HFFc6 (cell line): ENCODE measurements around the gene LRRC19. TPM values are rescaled to one million over a fixed set of nuclear protein-coding genes. Genes with fewer than 3 reads are reported as not detected.

Experiments
- DNase-seq: peaks from one replicate; pipeline ENCODE4 v3.0.0-alpha.2; 2018
- H3K27ac Mint-ChIP-seq: 2 replicates; pipeline ENCODE4 v1.8.0; 2020; ENCODE audit warnings: mild to moderate bottlenecking, mixed read lengths
- H3K27me3 Mint-ChIP-seq: 2 replicates; pipeline ENCODE4 v1.8.0; 2021; ENCODE audit warnings: mild to moderate bottlenecking, moderate library complexity, mixed read lengths; ENCODE audit not compliant: insufficient read depth
- H3K36me3 Mint-ChIP-seq: 2 replicates; pipeline ENCODE4 v1.8.0; 2021; ENCODE audit warnings: low read depth, mixed read lengths
- H3K4me1 Mint-ChIP-seq: 2 replicates; pipeline ENCODE4 v1.8.0; 2020; ENCODE audit warnings: low read depth, mixed read lengths
- H3K4me3 Mint-ChIP-seq: 2 replicates; pipeline ENCODE4 v1.8.0; 2020; ENCODE audit warnings: mild to moderate bottlenecking, moderate library complexity, mixed read lengths
- H3K9me3 Mint-ChIP-seq: 2 replicates; pipeline ENCODE4 v1.8.0; 2020; ENCODE audit warnings: mild to moderate bottlenecking, mixed read lengths
- CTCF ChIP-seq: fragments of 200-600 bp; sonication (generic); IDR thresholded peaks from 2 replicates; pipeline ENCODE4 v1.5.0; 2021; ENCODE audit warnings: antibody characterized with exemption, mild to moderate bottlenecking
- long read RNA-seq: library from polyadenylated mRNA; unstranded; transcript quantifications from one replicate; pipeline ENCODE4 v2.0.0, GENCODE V29; 2019
- total RNA-seq, 6 experiments: library from RNA; stranded (reverse); fragmentation: NEBNext Ultra II Directional; extraction: Animal tissue kit (Norgen Biotek cat#: 25700); gene quantifications; 2 replicates in 1 of 6; 3 replicates in 5 of 6; pipeline ENCODE4 v1.2.3, GENCODE V29; 2021

Gene LRRC19, protein sequence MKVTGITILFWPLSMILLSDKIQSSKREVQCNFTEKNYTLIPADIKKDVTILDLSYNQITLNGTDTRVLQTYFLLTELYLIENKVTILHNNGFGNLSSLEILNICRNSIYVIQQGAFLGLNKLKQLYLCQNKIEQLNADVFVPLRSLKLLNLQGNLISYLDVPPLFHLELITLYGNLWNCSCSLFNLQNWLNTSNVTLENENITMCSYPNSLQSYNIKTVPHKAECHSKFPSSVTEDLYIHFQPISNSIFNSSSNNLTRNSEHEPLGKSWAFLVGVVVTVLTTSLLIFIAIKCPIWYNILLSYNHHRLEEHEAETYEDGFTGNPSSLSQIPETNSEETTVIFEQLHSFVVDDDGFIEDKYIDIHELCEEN
- not detected for total RNA-seq
- long read RNA-seq: 0 reads

- TF ChIP-seq CTCF: no peak
- Mint-ChIP-seq H3K27me3 (no peaks in the 10 kb centered on the region), H3K4me3 (no peak within 1 kb of the TSS), H3K4me1 (no peaks in the 10 kb centered on the region), H3K27ac (no peak within 1 kb of the TSS), H3K9me3 (no peaks in the 10 kb centered on the region), H3K36me3 (no peaks in the 10 kb centered on the region)
- no peak for DNase-seq
Measured at GRCh38 chr9:27005491-27005890, at the start of gene LRRC19. LRRC19 (minus strand) TSS chr9:27005672; CDS start chr9:26999694, 5,978 bp downstream.

DNA sequence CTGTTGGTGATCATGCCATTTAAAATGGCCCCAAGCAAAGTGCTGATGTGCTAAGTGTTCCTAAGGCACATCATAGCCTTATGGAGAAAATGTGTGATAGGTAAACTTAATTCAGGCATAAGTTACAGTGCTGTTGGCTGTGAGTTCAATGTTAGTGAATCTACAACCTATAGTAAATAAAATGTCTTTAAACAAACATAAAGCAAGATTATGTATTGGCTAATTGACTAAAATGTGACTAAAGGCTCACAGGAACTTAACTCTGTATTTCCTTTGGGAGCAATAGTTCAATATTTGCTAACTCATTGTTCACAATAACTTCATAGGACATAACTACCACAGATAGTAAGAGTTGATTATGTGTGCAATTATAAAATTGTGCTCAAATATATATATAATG, 49.4 kb upstream of the LRRC19 start:
- H3K4me1 Mint-ChIP-seq: peaks cover 19% of the 10 kb centered on the region
- H3K9me3 Mint-ChIP-seq: no peaks in the 10 kb centered on the region
- no peak overlapping the region for H3K4me3 Mint-ChIP-seq
- no peak for TF ChIP-seq CTCF
- H3K27ac Mint-ChIP-seq: no peak overlapping the region
- peaks cover 5% of the 10 kb centered on the region; the same call in 1 of the 2 replicates for H3K36me3 Mint-ChIP-seq
- DNase-seq: no peak
- H3K27me3 Mint-ChIP-seq: no peaks in the 10 kb centered on the region; the same call in 1 of the 2 replicates

GRCh38 chr9:27054125-27054524, 48.7 kb upstream of the LRRC19 start:
- peaks cover 19% of the 10 kb centered on the region for H3K4me1 Mint-ChIP-seq
- no peaks in the 10 kb centered on the region; the same call in 1 of the 2 replicates for H3K27me3 Mint-ChIP-seq
- H3K4me3 Mint-ChIP-seq: no peak overlapping the region
- no peak for DNase-seq
- H3K9me3 Mint-ChIP-seq: no peaks in the 10 kb centered on the region
- no peak for TF ChIP-seq CTCF
- H3K36me3 Mint-ChIP-seq: peaks cover 5% of the 10 kb centered on the region; the same call in 1 of the 2 replicates
- H3K27ac Mint-ChIP-seq: no peak overlapping the region

GRCh38 chr9:27053369-27054022, 48.0 kb upstream of the LRRC19 start:
- Mint-ChIP-seq H3K9me3 (no peaks in the 10 kb centered on the region), H3K27me3 (no peaks in the 10 kb centered on the region; the same call in 1 of the 2 replicates), H3K4me1 (peaks cover 19% of the 10 kb centered on the region), H3K36me3 (peaks cover 5% of the 10 kb centered on the region; the same call in 1 of the 2 replicates), H3K27ac (no peak overlapping the region), H3K4me3 (no peak overlapping the region)
- TF ChIP-seq CTCF: no peak
- no peak for DNase-seq

DNA sequence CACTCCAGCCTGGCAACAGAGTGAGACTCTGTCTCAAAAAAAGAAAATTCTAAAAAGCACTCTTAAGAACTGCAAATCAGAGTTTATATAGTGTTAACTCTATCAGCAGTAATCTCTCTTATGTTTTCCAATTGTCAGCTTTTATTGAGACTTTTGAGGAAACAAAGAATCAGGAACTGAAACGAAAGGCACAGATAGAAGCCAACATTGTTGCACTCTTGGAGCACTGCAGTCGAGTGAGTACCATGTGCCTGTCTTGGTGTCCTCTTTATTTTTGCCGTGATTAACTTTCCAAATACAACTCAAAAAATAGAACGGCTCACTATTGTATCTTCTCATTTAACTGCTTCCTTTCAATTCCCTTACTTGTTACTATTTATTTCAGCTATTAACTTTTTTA, 41.7 kb upstream of the LRRC19 start:
- Mint-ChIP-seq H3K4me3 (no peak overlapping the region), H3K27me3 (no peaks in the 10 kb centered on the region; the same call in 1 of the 2 replicates), H3K9me3 (no peaks in the 10 kb centered on the region), H3K27ac (no peak overlapping the region), H3K36me3 (no peaks in the 10 kb centered on the region), H3K4me1 (no peaks in the 10 kb centered on the region)
- no peak for DNase-seq
- no peak for TF ChIP-seq CTCF
